Stimulated activated CD8-positive, alpha-beta memory T cell treated with anti-CD3 and anti-CD28 coated beads, Interleukin-12 subunit alpha, Interleukin-12 subunit beta, amount 100 ng/mL, for 24 hours (primary cell): ENCODE measurements around the gene RNU6-9.

Experiments used
- DNase-seq: peaks from one replicate; pipeline ENCODE4 v3.0.0-alpha.2; 2020; ENCODE audit errors: extremely low read depth

Gene RNU6-9

GRCh38 chr19:918481-919198 lies 25.4 kb downstream of the RNU6-9 start:
- no peak for DNase-seq

- DNase-seq: no peak
Observed at GRCh38 chr19:919199-920050, 26.1 kb downstream of the RNU6-9 start.

GRCh38 chr19:920051-920864 lies 27.0 kb downstream of the RNU6-9 start:
- DNase-seq: no peak

GRCh38 chr19:924553-925086 lies 31.3 kb downstream of the RNU6-9 start:
- no peak for DNase-seq

GRCh38 chr19:925087-925525 lies 31.8 kb downstream of the RNU6-9 start:
- no peak for DNase-seq

GRCh38 chr19:925526-926322 lies 32.4 kb downstream of the RNU6-9 start, which contains the start of gene ARID3A:
ARID3A (plus strand) TSS chr19:926035; CDS start chr19:929529, 3,494 bp downstream.
- DNase-seq: no peak

- DNase-seq: no peak
Observed at GRCh38 chr19:926323-926588, 33.0 kb downstream of the RNU6-9 start.

GRCh38 chr19:926589-927350 lies 33.5 kb downstream of the RNU6-9 start:
- no peak for DNase-seq

GRCh38 chr19:927351-927779 lies 34.1 kb downstream of the RNU6-9 start:
- no peak for DNase-seq

- DNase-seq: no peak
Observed at GRCh38 chr19:927780-928401, 34.6 kb downstream of the RNU6-9 start.

GRCh38 chr19:928471-929202 lies 35.4 kb downstream of the RNU6-9 start:
- no peak for DNase-seq

GRCh38 chr19:929203-929890 lies 36.1 kb downstream of the RNU6-9 start:
- DNase-seq: no peak

GRCh38 chr19:929891-930258 lies 36.6 kb downstream of the RNU6-9 start:
- DNase-seq: no peak

GRCh38 chr19:931860-932647 lies 38.8 kb downstream of the RNU6-9 start:
- no peak for DNase-seq

GRCh38 chr19:932648-933552 lies 39.6 kb downstream of the RNU6-9 start:
- no peak for DNase-seq

- no peak for DNase-seq
Observed at GRCh38 chr19:933553-933882, 40.2 kb downstream of the RNU6-9 start.
